IPS-20b (cell line): Measurements from ENCODE around the gene ROR2.

Experiments
- H3K27ac ChIP-seq: one replicate; pipeline ENCODE4 v1.5.1; 2013; ENCODE audit warnings: low read length
- H3K27me3 ChIP-seq: 2 replicates; pipeline ENCODE4 v1.6.1; 2013; ENCODE audit warnings: mild to moderate bottlenecking, low read length, inconsistent platforms; ENCODE audit not compliant: insufficient read depth
- H3K36me3 ChIP-seq: 2 replicates; pipeline ENCODE4 v1.6.1; 2013; ENCODE audit warnings: low read depth, mild to moderate bottlenecking, inconsistent platforms, low read length, moderate library complexity; ENCODE audit not compliant: insufficient read depth
- H3K4me1 ChIP-seq: 2 replicates; pipeline ENCODE4 v1.6.1; 2013; ENCODE audit warnings: mild to moderate bottlenecking, control low read depth, inconsistent platforms, low read length, moderate library complexity; ENCODE audit not compliant: insufficient read depth
- H3K4me3 ChIP-seq: 2 replicates; pipeline ENCODE4 v1.5.1; 2013; ENCODE audit warnings: mild to moderate bottlenecking, low read length, inconsistent platforms
- H3K9ac ChIP-seq: 2 replicates; pipeline ENCODE4 v1.6.1; 2013; ENCODE audit warnings: low read depth, mild to moderate bottlenecking, inconsistent platforms, low read length, moderate library complexity
- H3K9me3 ChIP-seq: 2 replicates; pipeline ENCODE4 v1.6.1; 2013; ENCODE audit warnings: mild to moderate bottlenecking, low read depth, low read length, inconsistent platforms; ENCODE audit not compliant: insufficient read depth

ROR2 gene

GRCh38 chr9:91834740-91835139, 115.3 kb downstream of the ROR2 start:
- no peak overlapping the region for H3K4me3 ChIP-seq
- H3K27ac ChIP-seq: no peak overlapping the region
- no peaks in the 10 kb centered on the region for H3K27me3 ChIP-seq
- H3K9ac ChIP-seq: no peak overlapping the region
- no peaks in the 10 kb centered on the region for H3K9me3 ChIP-seq
- H3K4me1 ChIP-seq: peaks cover 3% of the 10 kb centered on the region; the same call in 1 of the 2 replicates
- H3K36me3 ChIP-seq: no peaks in the 10 kb centered on the region

GRCh38 chr9:91833878-91834255, 116.2 kb downstream of the ROR2 start:
- no peaks in the 10 kb centered on the region for H3K9me3 ChIP-seq
- no peak overlapping the region for H3K27ac ChIP-seq
- no peak overlapping the region for H3K9ac ChIP-seq
- H3K27me3 ChIP-seq: no peaks in the 10 kb centered on the region
- H3K4me3 ChIP-seq: no peak overlapping the region
- H3K4me1 ChIP-seq: peaks cover 3% of the 10 kb centered on the region; the same call in 1 of the 2 replicates
- no peaks in the 10 kb centered on the region for H3K36me3 ChIP-seq

GRCh38 chr9:91833096-91833877, 116.7 kb downstream of the ROR2 start:
- Histone ChIP-seq H3K36me3 (no peaks in the 10 kb centered on the region), H3K27me3 (no peaks in the 10 kb centered on the region), H3K4me3 (no peak overlapping the region), H3K4me1 (peaks cover 3% of the 10 kb centered on the region; the same call in 1 of the 2 replicates), H3K9me3 (no peaks in the 10 kb centered on the region), H3K27ac (no peak overlapping the region), H3K9ac (no peak overlapping the region)

- H3K4me3 ChIP-seq: no peak overlapping the region
- no peaks in the 10 kb centered on the region for H3K9me3 ChIP-seq
- no peaks in the 10 kb centered on the region for H3K27me3 ChIP-seq
- H3K9ac ChIP-seq: no peak overlapping the region
- H3K36me3 ChIP-seq: no peaks in the 10 kb centered on the region
- H3K27ac ChIP-seq: no peak overlapping the region
- peaks cover 3% of the 10 kb centered on the region; the same call in 1 of the 2 replicates for H3K4me1 ChIP-seq
Measured at GRCh38 chr9:91832322-91832721, 117.7 kb downstream of the ROR2 start.

GRCh38 chr9:91825866-91826265, 124.2 kb downstream of the ROR2 start:
- no peak overlapping the region for H3K4me3 ChIP-seq
- H3K4me1 ChIP-seq: no peaks in the 10 kb centered on the region
- no peaks in the 10 kb centered on the region for H3K9me3 ChIP-seq
- no peaks in the 10 kb centered on the region for H3K27me3 ChIP-seq
- H3K9ac ChIP-seq: no peak overlapping the region
- no peak overlapping the region for H3K27ac ChIP-seq
- H3K36me3 ChIP-seq: no peaks in the 10 kb centered on the region

GRCh38 chr9:91825422-91825821, 124.6 kb downstream of the ROR2 start:
- Histone ChIP-seq H3K9ac (no peak overlapping the region), H3K27ac (no peak overlapping the region), H3K4me1 (no peaks in the 10 kb centered on the region), H3K4me3 (no peak overlapping the region), H3K27me3 (no peaks in the 10 kb centered on the region), H3K36me3 (no peaks in the 10 kb centered on the region), H3K9me3 (no peaks in the 10 kb centered on the region)

GRCh38 chr9:91824601-91825305, 125.3 kb downstream of the ROR2 start:
- no peak overlapping the region for H3K4me3 ChIP-seq
- no peak overlapping the region for H3K27ac ChIP-seq
- no peaks in the 10 kb centered on the region for H3K27me3 ChIP-seq
- no peaks in the 10 kb centered on the region for H3K36me3 ChIP-seq
- no peak overlapping the region for H3K9ac ChIP-seq
- no peaks in the 10 kb centered on the region for H3K4me1 ChIP-seq
- H3K9me3 ChIP-seq: no peaks in the 10 kb centered on the region

GRCh38 chr9:91824151-91824550, 125.9 kb downstream of the ROR2 start:
- no peak overlapping the region for H3K4me3 ChIP-seq
- no peaks in the 10 kb centered on the region for H3K27me3 ChIP-seq
- no peaks in the 10 kb centered on the region for H3K9me3 ChIP-seq
- H3K36me3 ChIP-seq: no peaks in the 10 kb centered on the region
- no peak overlapping the region for H3K27ac ChIP-seq
- no peak overlapping the region for H3K9ac ChIP-seq
- H3K4me1 ChIP-seq: no peaks in the 10 kb centered on the region

GRCh38 chr9:91820949-91821880, 128.8 kb downstream of the ROR2 start:
- Histone ChIP-seq H3K4me3 (no peak overlapping the region), H3K27me3 (no peaks in the 10 kb centered on the region), H3K4me1 (peaks cover 10% of the 10 kb centered on the region), H3K27ac (no peak overlapping the region), H3K9me3 (no peaks in the 10 kb centered on the region), H3K9ac (no peak overlapping the region), H3K36me3 (no peaks in the 10 kb centered on the region)

- Histone ChIP-seq H3K36me3 (no peaks in the 10 kb centered on the region), H3K4me3 (no peak overlapping the region), H3K27ac (no peak overlapping the region), H3K9ac (no peak overlapping the region), H3K27me3 (no peaks in the 10 kb centered on the region), H3K4me1 (peaks cover 10% of the 10 kb centered on the region), H3K9me3 (no peaks in the 10 kb centered on the region)
Measured at GRCh38 chr9:91820126-91820750, 129.8 kb downstream of the ROR2 start.
